ENCODE data around the gene YPEL2.
A peak's percentile ranks its signal among the peaks of the same experiment; 100 is the strongest.
"Not testable (repeated sequence)": the region's sequence is repeated elsewhere in the genome, so short reads cannot be mapped to it uniquely, and the experiment has no call there.

YPEL2 gene

GRCh38 chr17:59412431-59412830, 81.0 kb downstream of the YPEL2 start:
- DNase-seq, result not testable (repeated sequence)

- no peak for DNase-seq
These were observed 81.7 kb downstream of the YPEL2 start for GRCh38 chr17:59413014-59413766.

- no peak for DNase-seq
These were observed 83.9 kb downstream of the YPEL2 start for GRCh38 chr17:59415397-59415796.

- DNase-seq, result no peak
These were observed 84.7 kb downstream of the YPEL2 start for GRCh38 chr17:59416184-59416583.

- DNase-seq, result no peak
These were observed 86.0 kb downstream of the YPEL2 start for GRCh38 chr17:59417452-59417851.

GRCh38 chr17:59418732-59419166, 87.3 kb downstream of the YPEL2 start:
- peak; percentile 75 for DNase-seq

- DNase-seq, result no peak
These were observed 89.4 kb downstream of the YPEL2 start for GRCh38 chr17:59420901-59421300.

GRCh38 chr17:59421722-59422121, 90.3 kb downstream of the YPEL2 start:
- no peak for DNase-seq

- peak; percentile 90 for DNase-seq
These were observed 91.8 kb downstream of the YPEL2 start for GRCh38 chr17:59423137-59423724.

- DNase-seq, result no peak
These were observed 92.4 kb downstream of the YPEL2 start for GRCh38 chr17:59423903-59424302.

GRCh38 chr17:59424331-59424730, 92.9 kb downstream of the YPEL2 start:
- no peak for DNase-seq

GRCh38 chr17:59425085-59425931, 93.9 kb downstream of the YPEL2 start:
- peak; percentile 99 for DNase-seq

GRCh38 chr17:59426031-59426430, 94.6 kb downstream of the YPEL2 start:
- no peak for DNase-seq

- DNase-seq, result peak; percentile 99
These were observed 96.0 kb downstream of the YPEL2 start for GRCh38 chr17:59427425-59427921.

GRCh38 chr17:59427996-59428395, 96.5 kb downstream of the YPEL2 start:
- peak; percentile 82 for DNase-seq

GRCh38 chr17:59428916-59429485, 97.5 kb downstream of the YPEL2 start:
- no peak for DNase-seq

GRCh38 chr17:59431601-59432000, 100.1 kb downstream of the YPEL2 start:
- DNase-seq, result no peak

GRCh38 chr17:59432657-59433056, 101.2 kb downstream of the YPEL2 start:
- no peak for DNase-seq

GRCh38 chr17:59433586-59433985, 102.1 kb downstream of the YPEL2 start:
- no peak for DNase-seq

GRCh38 chr17:59434429-59434828, 103.0 kb downstream of the YPEL2 start:
- no peak for DNase-seq

- DNase-seq, result no peak
These were observed 103.8 kb downstream of the YPEL2 start for GRCh38 chr17:59435238-59435637.

- no peak for DNase-seq
These were observed 105.4 kb downstream of the YPEL2 start for GRCh38 chr17:59436900-59437299.

GRCh38 chr17:59437791-59438281, 106.4 kb downstream of the YPEL2 start:
- DNase-seq, result no peak
